ENCODE data around the gene LCORL. TPM values are rescaled to one million over a fixed set of nuclear protein-coding genes. Genes with fewer than 3 reads are reported as not detected.

LCORL gene
- total RNA-seq, 3 donors from 2014 or later: 17.6 to 21.9 (median 19.0) TPM

- intact Hi-C loops (cut with DNase I, micrococcal nuclease): no loop called here
- no peak overlapping the region for H3K4me3 ChIP-seq
Measured at GRCh38 chr4:18056030-18056429, 34.5 kb upstream of the LCORL start.

GRCh38 chr4:18052158-18052557, 30.6 kb upstream of the LCORL start:
- no peaks in the 10 kb centered on the region for H3K4me1 ChIP-seq (ENCODE audit: low read depth)
- DNase-seq: no peak
- no peak overlapping the region for H3K4me3 ChIP-seq
- ATAC-seq: no peak
- intact Hi-C loops (cut with DNase I, micrococcal nuclease): no loop called here
- TF ChIP-seq, protein P1, sequence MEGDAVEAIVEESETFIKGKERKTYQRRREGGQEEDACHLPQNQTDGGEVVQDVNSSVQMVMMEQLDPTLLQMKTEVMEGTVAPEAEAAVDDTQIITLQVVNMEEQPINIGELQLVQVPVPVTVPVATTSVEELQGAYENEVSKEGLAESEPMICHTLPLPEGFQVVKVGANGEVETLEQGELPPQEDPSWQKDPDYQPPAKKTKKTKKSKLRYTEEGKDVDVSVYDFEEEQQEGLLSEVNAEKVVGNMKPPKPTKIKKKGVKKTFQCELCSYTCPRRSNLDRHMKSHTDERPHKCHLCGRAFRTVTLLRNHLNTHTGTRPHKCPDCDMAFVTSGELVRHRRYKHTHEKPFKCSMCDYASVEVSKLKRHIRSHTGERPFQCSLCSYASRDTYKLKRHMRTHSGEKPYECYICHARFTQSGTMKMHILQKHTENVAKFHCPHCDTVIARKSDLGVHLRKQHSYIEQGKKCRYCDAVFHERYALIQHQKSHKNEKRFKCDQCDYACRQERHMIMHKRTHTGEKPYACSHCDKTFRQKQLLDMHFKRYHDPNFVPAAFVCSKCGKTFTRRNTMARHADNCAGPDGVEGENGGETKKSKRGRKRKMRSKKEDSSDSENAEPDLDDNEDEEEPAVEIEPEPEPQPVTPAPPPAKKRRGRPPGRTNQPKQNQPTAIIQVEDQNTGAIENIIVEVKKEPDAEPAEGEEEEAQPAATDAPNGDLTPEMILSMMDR (IDR thresholded peaks at IDR 0.05): no peak
- H3K36me3 ChIP-seq (ENCODE audit: low read depth): no peaks in the 10 kb centered on the region
- no peaks in the 10 kb centered on the region for H3K9me3 ChIP-seq

More at GRCh38 chr4:18056030-18056429, 34.5 kb upstream of the LCORL start:
- ATAC-seq (no peak), DNase-seq (no peak)
- no peaks in the 10 kb centered on the region for H3K9me3 ChIP-seq
- no peaks in the 10 kb centered on the region for H3K4me1 ChIP-seq (ENCODE audit: low read depth)
- TF ChIP-seq, protein P1 (IDR thresholded peaks at IDR 0.05): no peak
- H3K36me3 ChIP-seq (ENCODE audit: low read depth): no peaks in the 10 kb centered on the region

GRCh38 chr4:18051281-18051680, 29.7 kb upstream of the LCORL start:
- Histone ChIP-seq H3K9me3 (no peaks in the 10 kb centered on the region), H3K36me3 (ENCODE audit: low read depth) (no peaks in the 10 kb centered on the region), H3K4me3 (no peak overlapping the region), H3K4me1 (ENCODE audit: low read depth) (no peaks in the 10 kb centered on the region)
- intact Hi-C loops (cut with DNase I, micrococcal nuclease): no loop called here
- no peak for ATAC-seq
- DNase-seq: no peak
- TF ChIP-seq, protein P1 (IDR thresholded peaks at IDR 0.05): no peak

DNA sequence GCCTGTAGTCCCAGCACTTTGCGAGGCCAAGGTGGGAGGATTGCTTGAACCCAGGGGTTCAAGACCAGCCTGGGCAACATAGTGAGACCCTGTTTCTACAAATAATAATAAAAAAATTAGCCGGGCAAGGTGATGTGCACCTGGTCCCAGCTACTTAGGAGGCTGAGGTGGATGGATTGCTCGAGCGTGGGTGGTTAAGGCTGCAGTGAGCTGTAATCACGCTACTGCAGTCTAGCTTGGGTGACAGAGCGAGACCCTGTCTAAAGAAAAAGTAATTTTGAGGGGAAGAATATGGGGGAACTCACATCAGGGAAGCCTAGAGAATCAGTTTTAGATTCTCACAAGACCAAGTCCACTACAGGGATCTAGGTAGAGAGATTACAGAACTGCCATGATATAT, 28.9 kb upstream of the LCORL start:
- ATAC-seq (no peak), DNase-seq (no peak)
- no peaks in the 10 kb centered on the region for H3K36me3 ChIP-seq (ENCODE audit: low read depth)
- intact Hi-C loops (cut with DNase I, micrococcal nuclease): no loop called here
- TF ChIP-seq, protein P1 (IDR thresholded peaks at IDR 0.05): no peak
- no peaks in the 10 kb centered on the region for H3K9me3 ChIP-seq
- no peak overlapping the region for H3K4me3 ChIP-seq
- H3K4me1 ChIP-seq (ENCODE audit: low read depth): no peaks in the 10 kb centered on the region

DNA sequence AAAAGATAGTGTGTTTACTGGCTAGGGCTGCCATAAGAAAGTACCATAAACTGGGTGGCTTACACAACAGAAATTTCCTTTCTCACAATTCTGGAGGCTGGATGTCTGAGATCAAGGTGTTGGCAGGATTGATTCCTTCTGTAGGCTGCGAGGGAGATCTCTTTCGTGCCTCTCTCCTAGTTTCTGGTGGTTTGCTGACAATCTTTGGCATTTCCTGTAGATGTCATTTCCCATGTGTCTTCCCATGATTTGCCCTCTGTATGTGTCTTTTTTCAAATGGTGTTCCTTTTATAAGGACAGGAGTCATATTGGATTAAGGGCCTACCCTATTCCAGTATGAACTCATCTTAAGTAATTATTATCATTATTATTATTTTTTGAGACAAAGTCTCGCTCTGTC, 27.9 kb upstream of the LCORL start:
- Histone ChIP-seq H3K9me3 (no peaks in the 10 kb centered on the region), H3K36me3 (ENCODE audit: low read depth) (no peaks in the 10 kb centered on the region), H3K4me1 (ENCODE audit: low read depth) (no peaks in the 10 kb centered on the region), H3K4me3 (no peak overlapping the region)
- intact Hi-C loops (cut with DNase I, micrococcal nuclease): no loop called here
- ATAC-seq: no peak
- TF ChIP-seq, protein P1 (IDR thresholded peaks at IDR 0.05): no peak
- DNase-seq: no peak

DNA sequence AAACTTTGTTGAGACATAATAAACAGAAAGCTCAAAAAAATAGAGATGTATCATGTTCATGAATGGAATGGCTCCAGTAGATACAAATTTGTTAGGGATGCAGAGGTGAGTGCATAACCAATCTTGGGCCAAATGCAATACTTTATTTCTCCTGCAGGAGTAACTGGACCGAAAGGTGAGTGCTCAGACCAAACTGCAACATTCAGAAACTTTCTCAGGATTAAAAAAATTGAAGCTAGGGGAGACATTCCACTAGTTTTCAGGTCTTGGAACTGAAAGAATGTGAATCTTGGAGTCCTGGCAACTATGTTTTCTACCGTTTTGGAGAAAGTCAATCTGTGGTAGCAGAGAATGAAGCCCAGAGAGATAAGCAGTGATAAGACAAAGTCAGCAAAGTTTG, 21.2 kb upstream of the LCORL start:
- H3K36me3 ChIP-seq (ENCODE audit: low read depth): no peaks in the 10 kb centered on the region
- H3K9me3 ChIP-seq: no peaks in the 10 kb centered on the region
- ATAC-seq: no peak
- TF ChIP-seq, protein P1 (IDR thresholded peaks at IDR 0.05): no peak
- no peak for DNase-seq
- intact Hi-C loops (cut with DNase I, micrococcal nuclease): no loop called here
- H3K4me3 ChIP-seq: no peak overlapping the region
- H3K4me1 ChIP-seq (ENCODE audit: low read depth): no peaks in the 10 kb centered on the region

Measured in mucosa of descending colon (tissue), 3 donors.